Right cardiac atrium (tissue), 5 donors: ENCODE results near the gene SLC35C1. TPM values are rescaled to one million over a fixed set of nuclear protein-coding genes. Genes with fewer than 3 reads are reported as not detected.
"Not testable (repeated sequence)": the region's sequence is repeated elsewhere in the genome, so short reads cannot be mapped to it uniquely, and the experiment has no call there.

Experiments used
- ATAC-seq, 2 donors: fragments of 200-7000 bp; cut with Tn5 transposase; one replicate each; pipeline versions ENCODE4 v1.8.0 to v1.9.1; 2020; ENCODE audit warnings: moderate library complexity in 2 of 2, mild to moderate bottlenecking in 1 of 2
- DNase-seq, 3 donors: peaks; one replicate each; pipeline ENCODE4 v3.0.0-alpha.2; 2020
- H3K27ac ChIP-seq: one replicate; pipeline ENCODE4 v1.5.1; 2013; ENCODE audit warnings: mild to moderate bottlenecking, low read length, control low read depth, moderate library complexity
- H3K27me3 ChIP-seq: one replicate; pipeline ENCODE4 v1.6.1; 2013; ENCODE audit not compliant: control insufficient read depth, insufficient read depth
- H3K4me1 ChIP-seq: one replicate; pipeline ENCODE4 v1.6.1; 2013; ENCODE audit warnings: low read length; ENCODE audit not compliant: control insufficient read depth, insufficient read depth
- H3K4me3 ChIP-seq: one replicate; pipeline ENCODE4 v1.5.1; 2013; ENCODE audit warnings: low read length, control low read depth
- H3K9me3 ChIP-seq: one replicate; pipeline ENCODE4 v1.6.1; 2013; ENCODE audit warnings: low read length; ENCODE audit not compliant: control insufficient read depth
- WGBS: extraction: QIAGEN DNeasy Blood & Tissue Kit; methylation state at CpG from one replicate; pipeline ENCODE4 v1.1.7; 2013; 5-methylcytosine and 5-hydroxymethylcytosine counted together
- intact Hi-C, 4 donors: fragments of 100-400 bp; cut with DNase I; formaldehyde crosslinking; loops; one replicate each; pipeline versions ENCODE4 v1.11.0 to v1.14.0; 2022 to 2023
- polyA plus RNA-seq: library from polyadenylated mRNA; stranded (reverse); fragments of 200-250 nt; gene quantifications from one replicate; pipeline ENCODE4 v1.2.3, GENCODE V29; 2013
- total RNA-seq, 4 donors: library from RNA; stranded (reverse); fragmentation: NEBNext Ultra II Directional; extraction: Animal tissue kit (Norgen Biotek cat#: 25700); gene quantifications; one replicate each; pipeline ENCODE4 v1.2.1, GENCODE V29; 2021
- donor health status: healthy with polysubstance abuse.
- donor health status: DM: no; HTN: yes; CAD: no.
- donor health status: DM: no; HTN: no; CAD: no.
- donor health status: DM: no; HTN: yes; CAD: no; lungs with severe emphysema.
- donor health status: DM: yes; HTN: yes; CAD: no.

The SLC35C1 gene
- total and polyA plus RNA-seq, 5 donors = 7.3 to 11.4 (median 8.9) TPM

- Histone ChIP-seq H3K4me3 (no peak overlapping the region), H3K9me3 (no peaks in the 10 kb centered on the region), H3K4me1 (no peaks in the 10 kb centered on the region), H3K27ac (no peak overlapping the region), H3K27me3 (no peaks in the 10 kb centered on the region)
- intact Hi-C loops = no loop called here
- no peak for ATAC-seq
- DNase-seq = no peak
- WGBS = 78% methylated on average over 2 of the region's 2 CpGs
These were observed 25.6 kb downstream of the SLC35C1 start for GRCh38 chr11:45830596-45830995.

- intact Hi-C loops = no loop called here
- 76% methylated on average over 9 of the region's 9 CpGs for WGBS
- no peaks in the 10 kb centered on the region for H3K27me3 ChIP-seq
- H3K4me3 ChIP-seq = no peak overlapping the region
- ATAC-seq (no peak), DNase-seq (no peak)
- no peak overlapping the region for H3K27ac ChIP-seq
- H3K4me1 ChIP-seq = no peaks in the 10 kb centered on the region
- H3K9me3 ChIP-seq = no peaks in the 10 kb centered on the region
These were observed 28.0 kb downstream of the SLC35C1 start for GRCh38 chr11:45832811-45833441.

GRCh38 chr11:45833761-45834160 is 28.8 kb downstream of the SLC35C1 start:
- WGBS = 68% methylated on average over 3 of the region's 3 CpGs
- no peak overlapping the region for H3K27ac ChIP-seq
- no peaks in the 10 kb centered on the region for H3K4me1 ChIP-seq
- no peaks in the 10 kb centered on the region for H3K27me3 ChIP-seq
- no peak for DNase-seq
- no peak overlapping the region for H3K4me3 ChIP-seq
- H3K9me3 ChIP-seq = no peaks in the 10 kb centered on the region
- no peak for ATAC-seq
- intact Hi-C loops = no loop called here

GRCh38 chr11:45834298-45834756 is 29.4 kb downstream of the SLC35C1 start:
- no peaks in the 10 kb centered on the region for H3K4me1 ChIP-seq
- intact Hi-C loops = no loop called here
- H3K9me3 ChIP-seq = no peaks in the 10 kb centered on the region
- no peak overlapping the region for H3K4me3 ChIP-seq
- no peaks in the 10 kb centered on the region for H3K27me3 ChIP-seq
- ATAC-seq (no peak), DNase-seq (no peak)
- no peak overlapping the region for H3K27ac ChIP-seq
- 52% methylated on average over 4 of the region's 4 CpGs for WGBS

- H3K4me3 ChIP-seq = no peak overlapping the region
- H3K27ac ChIP-seq = no peak overlapping the region
- 91% methylated on average over 6 of the region's 6 CpGs for WGBS
- no peaks in the 10 kb centered on the region for H3K9me3 ChIP-seq
- no peaks in the 10 kb centered on the region for H3K4me1 ChIP-seq
- intact Hi-C loops = no loop called here
- H3K27me3 ChIP-seq = no peaks in the 10 kb centered on the region
- no peak for DNase-seq
- no peak for ATAC-seq
These were observed 34.3 kb downstream of the SLC35C1 start for GRCh38 chr11:45839204-45839603.

GRCh38 chr11:45840251-45840650 is 35.3 kb downstream of the SLC35C1 start:
- H3K9me3 ChIP-seq, H3K4me3 ChIP-seq, DNase-seq, H3K27ac ChIP-seq, H3K4me1 ChIP-seq, H3K27me3 ChIP-seq, ATAC-seq: not testable (repeated sequence)
- intact Hi-C loops = loop anchor here in 1 of 4 donors (10.0 kb wide), 1 partner anchor 165 kb away; no protein-coding TSS in a partner anchor
- WGBS = 83% methylated on average over 13 of the region's 13 CpGs

GRCh38 chr11:45843158-45843924 is 38.4 kb downstream of the SLC35C1 start:
- ATAC-seq (peak; percentile 39 to 46), DNase-seq (peak; percentile 89 to 96 (median 93))
- no peak overlapping the region for H3K27ac ChIP-seq
- no peaks in the 10 kb centered on the region for H3K9me3 ChIP-seq
- no peaks in the 10 kb centered on the region for H3K4me1 ChIP-seq
- H3K27me3 ChIP-seq = no peaks in the 10 kb centered on the region
- 17% methylated on average over 22 of the region's 22 CpGs for WGBS
- intact Hi-C loops = loop anchor here in 1 of 4 donors (10.0 kb wide), 1 partner anchor 161 kb away; no protein-coding TSS in a partner anchor
- peak overlapping the region; percentile 39 for H3K4me3 ChIP-seq

- intact Hi-C loops = loop anchor here in 1 of 4 donors (10.0 kb wide), 1 partner anchor 160 kb away; no protein-coding TSS in a partner anchor
- H3K9me3 ChIP-seq = no peaks in the 10 kb centered on the region
- DNase-seq = no peak
- H3K4me1 ChIP-seq = peaks cover 2% of the 10 kb centered on the region
- no peak overlapping the region for H3K27ac ChIP-seq
- WGBS = 81% methylated on average over 3 of the region's 3 CpGs
- no peaks in the 10 kb centered on the region for H3K27me3 ChIP-seq
- ATAC-seq = no peak
- no peak overlapping the region for H3K4me3 ChIP-seq
These were observed 40.1 kb downstream of the SLC35C1 start for GRCh38 chr11:45844822-45845578.

GRCh38 chr11:45846174-45846675 is 41.3 kb downstream of the SLC35C1 start:
- intact Hi-C loops = loop anchor here in 1 of 4 donors (10.0 kb wide), 1 partner anchor 159 kb away; no protein-coding TSS in a partner anchor
- Histone ChIP-seq H3K27ac (peak overlapping the region; percentile 88), H3K27me3 (no peaks in the 10 kb centered on the region), H3K9me3 (no peaks in the 10 kb centered on the region), H3K4me3 (no peak overlapping the region), H3K4me1 (peaks cover 5% of the 10 kb centered on the region)
- WGBS = 81% methylated on average over 4 of the region's 4 CpGs
- no peak for DNase-seq
- ATAC-seq = no peak

- intact Hi-C loops = loop anchor here in 1 of 4 donors (10.0 kb wide), 1 partner anchor 158 kb away; no protein-coding TSS in a partner anchor
- H3K27ac ChIP-seq = peak within 1 kb of the TSS; percentile 94
- ATAC-seq = peak; percentile 98
- H3K4me1 ChIP-seq = peaks cover 8% of the 10 kb centered on the region
- H3K4me3 ChIP-seq = peak within 1 kb of the TSS; percentile 90
- peak; percentile 99 to 100 (median 100) for DNase-seq
- no peaks in the 10 kb centered on the region for H3K9me3 ChIP-seq
- WGBS = under 1% methylated on average over 75 of the region's 75 CpGs
- H3K27me3 ChIP-seq = no peaks in the 10 kb centered on the region
These were observed 42.3 kb downstream of the SLC35C1 start, which contains the start of gene CRY2 for GRCh38 chr11:45846974-45847910. CRY2 (plus strand) TSS chr11:45847475; CDS start chr11:45847491, 16 bp downstream.
